ENCODE measurements around the gene PRKCB.
"Not testable (repeated sequence)": the region's sequence is repeated elsewhere in the genome, so short reads cannot be mapped to it uniquely, and the experiment has no call there.

PRKCB gene

DNA sequence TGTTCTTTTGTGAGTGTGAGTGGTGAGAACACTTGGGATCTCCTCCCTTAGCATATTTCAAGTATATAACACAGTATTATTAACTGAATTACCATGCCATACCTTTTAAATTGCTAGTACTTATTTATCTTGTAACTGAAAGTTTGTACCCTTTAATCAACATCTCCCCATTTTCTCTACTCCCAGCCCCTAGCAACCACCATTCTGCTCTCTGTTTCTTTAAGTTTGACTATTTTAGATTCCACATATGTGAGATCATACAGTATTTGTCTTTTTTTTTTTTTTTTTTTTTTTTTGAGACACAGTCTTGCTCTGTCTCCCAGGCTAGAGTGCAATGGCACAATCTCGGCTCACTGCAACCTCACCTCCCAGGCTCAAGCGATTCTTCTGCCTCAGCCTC, 302.8 kb downstream of the PRKCB start:
- DNase-seq = no peak

DNA sequence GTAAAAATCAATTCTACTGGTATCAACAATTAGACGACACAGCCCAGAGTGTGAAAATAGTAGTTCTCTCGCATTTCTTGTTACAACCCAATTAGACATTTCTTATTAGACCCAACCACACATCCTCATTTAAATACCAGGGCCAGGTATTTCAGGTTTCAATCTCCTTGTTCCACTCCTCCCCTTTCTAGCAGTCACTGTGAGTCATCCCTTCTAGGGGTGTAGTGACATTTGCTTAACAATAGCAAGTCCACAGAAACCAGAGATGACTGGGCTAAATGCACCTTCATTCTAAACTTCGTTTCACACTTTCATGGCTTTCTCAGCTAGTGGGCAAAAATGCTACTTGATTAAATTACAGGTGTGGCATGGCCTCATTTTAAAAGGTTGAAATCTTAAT, 303.5 kb downstream of the PRKCB start:
- DNase-seq = no peak

DNA sequence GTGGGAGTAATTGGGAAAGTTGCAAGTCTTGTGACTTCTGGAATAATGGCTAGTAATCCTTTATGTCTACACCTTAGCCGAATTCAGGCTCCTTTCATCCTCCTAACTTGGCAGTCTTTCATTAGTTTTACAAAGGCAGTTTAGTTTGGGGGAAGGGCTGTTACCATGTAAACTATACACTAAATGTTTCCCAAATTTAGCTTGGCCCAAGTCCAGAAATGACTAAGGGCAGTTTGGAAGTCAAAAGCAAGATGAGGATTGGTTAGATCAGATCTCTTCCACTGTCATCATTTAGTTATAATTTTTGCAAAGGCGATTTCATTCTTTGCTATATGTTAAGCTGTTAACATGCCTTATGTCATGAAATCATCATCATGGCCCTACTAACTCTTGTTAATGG, 304.9 kb downstream of the PRKCB start:
- no peak for DNase-seq

DNA sequence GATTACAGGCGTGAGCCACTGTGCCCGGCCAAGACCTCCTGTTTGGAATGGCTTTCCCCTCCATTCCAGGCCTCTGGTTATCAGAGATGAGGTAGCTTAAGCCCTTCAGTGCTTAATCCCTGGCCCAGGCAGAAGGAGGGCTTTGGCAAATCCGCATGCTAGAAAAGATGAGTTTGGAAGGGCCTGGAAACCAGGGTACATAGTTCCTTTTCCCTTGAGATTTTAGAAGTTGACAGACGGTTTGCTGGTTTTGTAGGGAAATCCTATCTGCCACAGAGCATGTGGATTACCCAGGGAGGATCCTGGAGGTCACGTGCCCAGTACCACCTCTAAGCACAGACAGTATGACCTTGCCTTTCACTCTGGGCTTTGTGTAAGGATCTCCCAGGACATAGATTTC, 305.7 kb downstream of the PRKCB start:
- no peak for DNase-seq

DNA sequence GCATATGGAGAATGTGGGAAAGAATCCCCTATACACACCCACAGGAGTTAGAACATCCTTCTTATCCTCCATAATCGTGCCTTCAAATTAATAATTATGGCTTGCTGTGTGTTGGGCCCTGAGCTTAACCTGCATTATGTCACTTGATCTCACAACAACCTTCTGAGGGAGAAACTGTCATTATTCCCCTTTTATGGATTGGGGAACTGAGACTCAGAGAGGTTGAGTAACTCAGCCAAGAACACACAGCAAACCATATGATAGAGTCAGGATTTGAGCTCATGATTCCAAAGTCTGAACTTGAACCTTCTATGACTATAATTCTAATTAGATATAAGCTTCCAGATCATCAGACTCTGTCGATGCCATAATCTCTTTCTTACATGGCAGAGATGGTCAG, 306.1 kb downstream of the PRKCB start:
- DNase-seq = no peak

DNA sequence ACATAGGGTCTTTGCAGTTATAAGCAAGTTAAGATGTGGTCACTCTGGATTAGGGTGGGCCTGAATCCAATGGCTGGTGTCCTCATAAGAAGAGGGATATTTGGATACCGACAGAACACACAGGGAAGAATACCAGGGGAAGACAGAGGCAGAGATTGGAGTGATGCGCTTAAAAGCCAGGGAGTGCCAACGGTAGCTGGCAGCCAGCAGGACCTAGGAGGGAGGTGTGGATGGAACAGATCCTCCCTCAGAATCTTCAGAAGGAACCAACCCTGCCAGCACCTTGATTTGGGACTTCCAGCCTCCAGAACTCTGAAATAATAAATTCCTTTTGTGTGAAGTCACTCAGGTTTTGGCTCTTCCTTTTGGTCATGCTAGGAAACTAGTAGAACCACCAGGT, 310.1 kb downstream of the PRKCB start:
- no peak for DNase-seq

DNA sequence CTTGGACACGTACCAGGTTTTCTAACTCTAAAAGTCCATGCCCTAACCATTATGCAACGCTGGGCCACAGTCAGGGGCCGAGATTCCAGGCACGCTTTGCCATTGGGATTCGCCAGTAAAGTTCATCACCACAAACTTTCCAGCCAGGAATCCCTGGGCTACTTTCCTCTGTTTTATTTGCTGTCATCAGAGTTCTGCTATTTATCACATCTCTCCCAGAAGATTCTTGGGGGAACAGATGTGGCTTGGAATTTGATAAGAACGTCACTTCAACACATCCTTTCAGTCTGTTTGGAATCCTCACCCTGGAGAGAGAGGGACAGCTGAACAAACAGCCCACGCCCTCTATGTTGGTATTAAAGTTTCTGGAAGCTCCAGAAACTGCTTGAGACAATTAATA, 310.7 kb downstream of the PRKCB start:
- no peak for DNase-seq

DNA sequence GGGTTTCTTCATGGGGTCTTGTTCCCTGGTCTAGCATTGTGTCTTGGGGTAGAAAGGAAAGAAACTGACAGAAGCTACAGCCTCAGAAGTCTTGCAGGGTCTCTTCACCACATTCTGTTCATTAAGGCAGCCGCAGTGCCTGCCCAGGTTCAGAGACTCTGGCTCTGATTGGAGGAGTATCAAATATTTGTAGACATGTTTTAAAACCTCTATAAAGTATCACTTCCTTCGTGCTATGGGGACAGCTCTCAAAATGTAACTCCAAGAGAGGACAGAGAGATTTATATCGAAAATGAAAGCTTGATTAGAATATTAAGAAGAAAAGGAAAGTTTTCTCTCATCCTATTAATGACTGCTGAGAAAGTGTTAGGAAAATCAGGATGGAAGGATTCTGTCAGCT, 313.3 kb downstream of the PRKCB start:
- no peak for DNase-seq

DNA sequence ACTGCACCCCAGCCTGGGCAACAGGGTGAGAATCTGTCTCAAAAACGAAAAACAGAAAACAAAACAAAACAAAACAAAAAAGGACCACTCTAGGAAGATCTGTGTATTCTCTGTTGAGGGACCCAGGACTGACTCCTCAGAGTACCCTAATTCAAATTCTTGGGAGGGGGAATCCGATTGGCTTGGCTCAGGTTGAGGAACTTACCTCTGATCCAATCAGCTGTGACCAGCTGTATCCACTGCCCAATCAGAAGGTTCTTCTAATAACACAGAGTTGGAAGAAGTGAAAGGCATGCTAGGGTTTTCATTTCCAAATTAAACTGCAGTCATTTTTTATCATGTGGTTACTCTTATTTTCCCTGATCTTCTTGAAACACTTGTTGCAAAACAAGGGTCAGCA, 314.5 kb downstream of the PRKCB start:
- DNase-seq = no peak

DNA sequence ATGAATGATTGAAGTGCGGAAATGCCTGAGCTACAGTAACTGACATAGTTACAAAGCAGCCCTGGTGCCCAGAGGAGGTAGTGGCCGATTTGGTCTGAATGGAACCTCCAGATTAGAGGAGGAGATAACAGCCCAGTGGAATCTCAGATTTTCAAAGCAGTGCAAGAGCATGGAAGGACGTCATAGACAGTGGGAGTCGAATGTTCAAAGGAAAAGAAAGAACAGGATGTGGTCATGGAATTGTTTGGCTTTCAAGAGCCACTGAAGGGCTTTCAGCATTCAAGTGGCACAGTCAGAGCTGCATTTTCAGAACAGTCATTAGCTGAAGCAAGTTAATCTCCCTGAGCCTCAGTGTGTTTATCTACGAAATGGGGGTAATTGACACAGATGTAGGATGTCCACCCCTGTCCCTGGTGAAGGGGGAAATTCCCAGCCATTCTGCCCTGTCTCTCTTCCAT, 315.7 kb downstream of the PRKCB start:
- DNase-seq = peak in 1 of 2 donors; percentile 17

DNA sequence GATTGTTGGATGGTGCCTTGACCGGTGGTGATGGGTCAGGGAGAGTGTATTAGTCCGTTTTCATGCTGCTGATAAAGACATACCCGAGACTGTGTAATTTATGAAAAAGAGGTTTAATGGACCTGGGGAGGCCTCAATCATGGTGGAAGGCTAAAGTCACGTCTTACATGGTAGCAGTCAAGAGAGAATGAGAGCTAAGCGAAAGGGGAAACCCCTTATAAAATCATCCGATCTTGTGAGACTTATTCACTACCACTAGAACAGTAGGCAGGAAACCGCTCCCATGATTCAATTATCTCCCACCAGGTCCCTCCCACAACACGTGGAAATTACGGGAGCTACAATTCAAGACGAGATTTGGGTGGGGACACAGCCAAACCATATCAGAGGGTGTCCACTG, 316.3 kb downstream of the PRKCB start:
- not testable (repeated sequence) for DNase-seq

DNA sequence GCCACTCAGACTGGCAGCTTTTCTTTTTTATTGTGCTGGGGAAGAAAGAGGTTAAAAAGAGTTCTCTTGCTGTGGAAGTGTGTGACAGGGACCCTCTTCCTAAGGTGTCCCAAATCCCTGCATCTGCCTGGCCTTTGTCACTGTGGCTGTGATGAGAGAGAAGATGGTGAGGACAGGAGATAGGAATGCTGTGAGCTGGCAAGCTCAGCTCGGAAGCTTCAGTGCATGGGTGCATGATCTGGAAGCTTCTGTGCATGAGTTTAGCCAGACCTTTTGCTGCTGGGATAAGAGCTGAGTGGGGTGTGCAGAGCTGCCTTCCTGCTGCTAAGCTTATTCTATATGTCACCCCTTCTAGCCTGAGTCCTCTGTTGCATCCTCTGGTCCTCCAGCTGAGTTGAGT, 317.0 kb downstream of the PRKCB start:
- no peak for DNase-seq

DNA sequence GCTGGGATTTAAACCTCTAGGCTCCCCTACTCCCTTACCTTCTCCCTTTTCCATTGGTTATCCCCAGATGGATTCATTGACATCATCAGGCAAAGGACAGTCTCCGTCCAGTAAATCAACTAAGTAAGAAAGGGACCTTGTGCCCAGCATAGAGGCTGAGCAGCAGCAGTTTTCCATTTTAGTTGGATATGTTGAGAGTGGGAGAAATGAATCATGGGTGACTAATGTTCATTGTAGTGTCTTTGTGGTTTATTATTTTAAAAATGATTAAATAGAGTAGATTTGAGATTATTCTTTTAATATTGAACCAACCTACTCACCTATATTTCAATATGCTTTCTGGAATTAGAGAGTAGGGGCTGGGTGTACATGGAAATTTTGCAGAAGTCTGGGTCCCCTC, 321.0 kb downstream of the PRKCB start:
- DNase-seq = no peak

DNA sequence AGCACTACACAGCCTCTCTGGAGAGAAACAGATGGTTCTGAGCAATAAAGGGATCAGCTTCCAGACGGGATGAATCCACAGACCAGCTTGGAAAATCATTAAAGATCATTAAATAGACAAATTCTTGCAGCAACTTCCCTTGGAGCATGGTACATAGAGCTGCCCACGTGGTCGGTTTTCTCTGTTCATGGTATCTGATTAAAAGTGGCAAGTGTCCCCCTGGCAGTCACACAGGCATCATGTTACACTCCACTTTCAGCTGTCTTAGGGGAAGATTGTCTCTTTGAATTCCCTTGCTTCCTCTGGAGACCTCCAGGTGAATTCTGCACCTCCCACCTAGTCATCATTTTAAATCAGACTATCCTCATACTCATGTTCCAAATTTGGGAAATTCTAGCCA, 328.2 kb downstream of the PRKCB start:
- DNase-seq = no peak

DNA sequence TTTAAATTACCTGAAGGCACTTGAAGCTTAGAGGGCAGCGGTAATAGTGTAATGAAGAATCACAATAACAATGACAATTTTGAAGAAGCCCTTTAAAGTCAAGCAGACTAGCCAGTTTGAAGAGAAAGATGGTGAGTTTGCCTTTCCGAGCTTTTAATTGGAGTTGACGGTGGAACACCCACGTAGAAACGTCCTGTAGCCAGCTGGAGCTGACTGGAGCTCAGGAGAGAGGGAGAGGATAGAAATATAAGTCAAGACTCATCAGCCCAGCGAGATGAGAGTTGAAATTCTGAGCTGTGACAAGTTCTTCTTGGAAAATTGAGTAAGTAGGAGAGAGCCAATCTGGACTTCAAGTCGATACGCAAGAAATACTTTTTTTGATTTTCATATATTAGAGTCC, 328.6 kb downstream of the PRKCB start:
- no peak for DNase-seq

DNA sequence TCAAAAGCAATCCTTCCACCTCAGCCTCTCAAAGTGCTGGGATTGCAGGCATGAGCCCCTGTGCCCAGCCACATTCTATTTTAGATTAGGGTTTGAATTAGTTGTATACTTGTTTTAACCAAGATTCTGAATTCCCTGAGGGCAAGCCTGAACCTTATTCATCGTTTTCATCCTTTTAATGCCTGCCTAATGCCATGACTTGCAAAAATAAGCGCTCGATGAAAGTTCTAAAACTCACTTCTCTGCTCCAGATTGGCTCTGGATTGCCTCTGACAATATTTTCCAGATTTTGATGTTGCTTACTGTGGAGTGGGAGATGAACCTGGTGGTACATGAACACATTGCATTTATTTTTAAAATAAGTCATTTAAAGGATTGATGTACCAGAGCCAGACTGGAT, 329.5 kb downstream of the PRKCB start:
- no peak for DNase-seq

DNA sequence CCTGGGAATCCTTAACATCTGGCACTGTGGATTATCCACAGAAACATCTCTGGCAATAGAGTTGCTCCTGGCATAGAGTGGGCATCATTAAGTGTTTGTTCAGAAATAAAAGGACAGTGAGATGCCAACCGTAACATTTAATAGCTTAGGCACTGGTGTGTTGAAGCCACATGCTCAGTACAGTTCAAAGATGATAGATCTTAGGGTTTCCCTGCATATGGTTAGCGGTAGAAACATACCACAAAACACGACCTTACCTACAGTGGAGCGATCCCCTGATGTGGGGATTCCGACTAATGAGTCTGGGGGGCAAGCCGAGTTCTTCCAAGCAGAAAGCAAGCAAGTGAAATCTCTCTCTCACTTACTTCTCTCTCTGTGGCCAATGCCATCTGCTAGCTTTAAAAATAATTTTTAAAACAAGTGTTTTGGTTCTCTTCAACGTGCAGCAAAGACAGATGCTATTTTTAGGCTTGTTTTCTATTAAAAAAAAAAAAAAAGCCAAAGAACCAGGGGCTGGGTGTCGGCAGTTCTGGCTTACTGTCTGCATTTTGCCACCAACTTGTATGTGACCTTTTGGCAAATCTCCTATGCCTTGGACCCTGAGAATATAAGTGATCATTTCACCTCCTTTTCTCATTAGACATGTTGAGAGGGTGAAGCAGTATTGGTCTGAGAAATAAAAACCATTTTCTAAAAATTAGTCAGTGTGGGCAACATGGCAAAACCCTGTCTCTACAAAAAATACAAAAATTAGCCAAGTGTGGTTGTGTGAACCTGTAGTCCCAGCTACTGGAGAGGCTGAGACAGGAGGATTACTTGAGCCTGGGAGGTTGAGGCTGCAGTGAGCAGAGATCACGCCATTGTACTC, 331.1 kb downstream of the PRKCB start:
- DNase-seq = no peak

DNA sequence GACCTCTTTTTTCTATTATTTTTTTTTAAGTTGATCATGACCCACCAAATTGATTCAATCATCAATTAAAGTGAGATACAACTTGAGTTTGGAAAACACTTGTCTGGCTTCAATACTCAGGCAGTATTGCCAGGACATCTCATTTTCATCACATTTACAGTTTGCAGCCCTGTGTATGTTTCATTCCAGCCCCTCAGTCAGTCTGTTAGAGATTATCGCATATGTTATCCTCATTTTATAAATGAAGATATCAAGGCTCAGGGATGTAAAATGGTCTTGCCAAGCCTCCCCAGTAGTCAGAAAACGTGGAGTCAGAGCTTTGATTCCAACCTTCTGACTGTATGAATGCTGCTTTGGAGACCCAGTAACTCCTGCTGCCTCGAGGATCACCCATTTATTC, 333.1 kb downstream of the PRKCB start:
- no peak for DNase-seq

DNA sequence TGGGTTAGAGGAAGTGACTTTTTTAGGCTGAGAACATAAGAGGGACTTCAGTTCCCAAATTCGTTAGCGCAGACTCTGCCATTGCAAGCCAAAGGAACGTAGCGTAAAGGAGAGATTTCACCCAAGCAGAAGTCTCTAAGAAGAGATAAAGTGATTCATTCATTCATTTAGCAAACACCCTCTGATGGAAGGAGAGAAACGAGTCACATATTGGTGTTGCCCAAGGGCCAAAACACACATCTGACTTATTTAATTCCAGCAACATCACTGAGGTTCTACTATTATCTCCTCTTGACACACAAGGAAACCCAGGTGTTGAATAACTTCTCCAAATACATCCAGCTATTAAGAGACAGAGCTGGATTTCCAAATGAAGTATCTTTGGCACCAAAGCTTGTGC, 334.6 kb downstream of the PRKCB start:
- DNase-seq = no peak

DNA sequence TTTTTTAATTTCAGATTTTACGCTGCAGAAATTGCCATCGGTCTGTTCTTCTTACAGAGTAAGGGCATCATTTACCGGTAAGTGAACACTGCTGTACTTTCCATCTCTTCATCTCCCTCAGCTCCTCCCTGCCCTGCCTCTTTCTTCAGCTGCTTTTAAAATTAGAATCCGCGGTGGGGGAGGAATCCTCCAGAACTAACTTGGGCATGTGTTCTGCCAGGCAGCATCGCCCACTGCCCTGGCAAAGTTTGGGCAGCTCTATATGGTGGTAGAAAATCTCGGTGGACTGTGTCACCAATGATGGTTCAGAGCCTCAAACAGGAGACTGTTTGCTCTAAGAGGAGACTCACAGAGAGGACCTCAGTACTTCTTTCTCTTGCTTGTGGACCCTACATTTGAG, 338.7 kb downstream of the PRKCB start:
- DNase-seq = no peak

DNA sequence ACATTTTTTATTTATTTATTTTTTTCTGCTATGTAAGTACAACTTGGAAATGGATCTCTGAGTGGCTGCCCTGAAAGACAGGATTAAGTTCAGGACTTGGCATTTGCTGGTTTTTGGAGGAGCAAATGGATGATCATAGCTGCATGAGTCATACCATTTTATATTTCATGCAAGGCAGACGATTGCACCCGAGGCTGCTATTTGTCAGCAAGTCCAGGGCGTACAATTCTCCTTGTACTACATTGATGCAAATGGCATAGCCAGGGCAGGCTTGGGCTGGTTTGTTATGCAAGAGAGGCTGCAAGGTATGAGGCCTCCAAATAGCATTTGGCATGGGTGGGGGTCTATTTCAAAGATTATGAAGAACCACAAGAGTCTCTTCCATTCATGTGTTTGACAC, 339.2 kb downstream of the PRKCB start:
- no peak for DNase-seq

DNA sequence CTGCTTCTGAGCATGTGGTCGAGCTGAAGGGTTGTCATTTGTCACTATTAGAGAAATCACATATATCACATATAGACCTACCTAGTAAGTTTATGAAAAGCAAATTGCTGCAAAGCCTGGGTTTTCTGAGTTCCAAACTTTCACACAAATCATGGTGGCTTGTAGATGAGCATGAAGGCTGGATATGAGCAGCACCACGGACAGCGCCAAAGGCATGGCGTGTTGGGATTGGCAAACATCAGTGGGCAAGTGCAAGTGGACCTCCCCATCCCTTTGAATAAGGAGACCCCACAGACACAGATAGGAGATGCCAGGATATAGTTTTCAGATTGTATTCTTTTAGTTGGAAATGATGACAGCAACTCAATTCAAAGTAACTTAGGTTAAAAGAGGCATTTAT, 342.7 kb downstream of the PRKCB start:
- DNase-seq = peak in 1 of 2 donors; percentile 14

DNA sequence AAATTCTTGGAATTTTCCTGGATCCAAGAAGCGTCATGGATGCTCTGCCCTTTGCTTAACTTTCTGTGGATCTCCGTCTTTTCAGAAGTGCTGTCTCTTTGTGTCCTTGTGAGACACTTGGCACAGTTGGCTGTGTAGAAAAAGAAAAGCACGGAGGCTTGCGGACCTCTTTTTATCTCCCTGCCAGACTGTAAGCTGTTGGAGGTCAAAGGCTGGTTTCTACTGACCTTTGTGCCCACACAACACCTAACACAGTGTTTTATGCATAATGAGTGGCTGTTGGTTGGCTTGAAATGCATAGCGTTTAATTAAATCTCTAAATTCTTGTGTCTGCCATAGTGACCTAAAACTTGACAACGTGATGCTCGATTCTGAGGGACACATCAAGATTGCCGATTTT, 344.7 kb downstream of the PRKCB start:
- no peak for DNase-seq

DNA sequence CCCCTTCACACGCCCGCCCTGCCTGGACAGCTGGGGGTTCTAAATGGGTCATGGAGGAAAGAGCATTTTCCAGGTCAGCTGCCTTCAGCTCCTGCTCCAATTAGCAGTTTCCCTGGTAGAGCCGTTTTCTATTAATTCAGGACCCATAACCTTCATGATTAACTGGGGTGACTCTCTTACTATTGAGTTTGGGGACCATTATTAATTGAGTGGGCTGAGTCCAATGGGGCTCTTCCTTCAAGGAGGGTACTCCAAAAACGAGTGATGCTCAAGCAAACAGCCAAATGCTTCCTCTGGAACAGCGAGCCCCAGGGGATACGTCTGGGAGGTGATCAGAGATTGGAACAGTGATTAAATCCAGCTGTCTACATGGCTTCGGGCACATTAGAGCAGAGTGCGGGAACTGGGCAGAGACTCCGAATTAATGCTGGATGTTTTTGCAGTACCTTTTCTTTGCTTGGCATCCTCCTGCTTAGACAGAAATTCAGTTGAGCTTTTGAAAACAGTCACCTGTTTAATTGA, 352.3 kb downstream of the PRKCB start:
- no peak for DNase-seq

DNA sequence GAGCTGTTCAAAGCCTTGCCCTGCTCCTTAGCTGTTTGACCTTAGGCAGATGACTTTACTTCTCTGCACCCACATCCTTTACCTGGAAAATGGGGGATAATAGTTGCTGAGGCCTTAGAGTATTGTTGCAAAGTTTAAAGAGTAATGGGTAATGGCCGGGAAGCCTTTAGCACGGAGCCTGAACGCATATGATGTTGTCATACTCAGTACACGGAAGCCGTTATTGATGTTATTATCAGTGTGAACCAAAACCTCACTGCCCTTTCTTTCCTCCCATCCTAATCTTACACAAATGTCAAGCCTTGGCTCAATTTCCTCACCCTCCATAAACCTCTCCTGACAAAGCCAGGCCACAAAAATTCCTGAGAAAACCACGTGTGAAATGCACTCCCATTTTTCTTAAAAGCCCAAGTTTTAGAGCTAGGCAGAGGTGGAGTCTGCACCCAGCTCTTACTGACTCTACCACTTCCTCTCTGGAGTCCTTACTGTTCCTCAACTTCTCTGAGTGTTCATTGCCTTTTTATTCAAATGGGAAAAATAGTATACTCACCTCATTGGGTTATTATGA, 353.1 kb downstream of the PRKCB start:
- no peak for DNase-seq

Data from stimulated activated CD4-positive, alpha-beta T cell treated with anti-CD3 and anti-CD28 coated beads, Interleukin-2, amount 100 ng/mL, for 24 hours (primary cell).